K562 (cell line): ENCODE data around the gene LPCAT3. TPM values are rescaled to one million over a fixed set of nuclear protein-coding genes. Genes with fewer than 3 reads are reported as not detected.

Experiments used
- CREB5 ChIP-seq: fragments of 250-450 bp; sonication (Bioruptor Pico); IDR thresholded peaks from 2 replicates; pipeline ENCODE4 v1.5.0; 2020; ENCODE audit warnings: mild to moderate bottlenecking
- KLF16 ChIP-seq: IDR thresholded peaks from 2 replicates; pipeline ENCODE4 v1.6.1; 2016; ENCODE audit warnings: antibody characterized with exemption
- L3MBTL2 ChIP-seq: fragments of 450-650 bp; IDR thresholded peaks from 2 replicates; pipeline ENCODE4 v1.6.1; 2016; ENCODE audit warnings: mild to moderate bottlenecking, moderate library complexity
- MYC ChIP-seq, 2 experiments: fragments of 250-450 bp in 1 of 2; sonication (Bioruptor Pico) in 1 of 2; IDR thresholded peaks; 2 replicates each; pipeline versions ENCODE4 v1.5.1 to v1.6.1; 2012 to 2021; ENCODE audit warnings: low read depth in 2 of 2, borderline replicate concordance in 1 of 2, improper control_type of control experiment in 1 of 2, low read length in 1 of 2, mild to moderate bottlenecking in 1 of 2, moderate library complexity in 1 of 2
- NELFE ChIP-seq: IDR thresholded peaks from 2 replicates; pipeline ENCODE4 v1.6.1; 2011; ENCODE audit warnings: mild to moderate bottlenecking; ENCODE audit not compliant: insufficient read depth, insufficient read length
- NEUROD1 ChIP-seq: fragments of 150-350 bp; IDR thresholded peaks from 2 replicates; pipeline ENCODE4 v1.6.1; 2014; ENCODE audit warnings: borderline replicate concordance, low read length, low read depth; ENCODE audit not compliant: partially characterized antibody
- RBM14 ChIP-seq: fragments of 200-400 bp; formaldehyde crosslinking; IDR thresholded peaks from 2 replicates; pipeline ENCODE4 v1.6.1; 2018; ENCODE audit warnings: low read depth, mild to moderate bottlenecking, low read length, moderate library complexity, borderline replicate concordance; ENCODE audit not compliant: insufficient read depth
- TAF15 ChIP-seq: fragments of 200-400 bp; formaldehyde crosslinking; IDR thresholded peaks from 2 replicates; pipeline ENCODE4 v1.6.1; 2017; ENCODE audit warnings: mild to moderate bottlenecking, low read depth, low read length, moderate library complexity
- TCF7 ChIP-seq: sonication (generic); IDR thresholded peaks from 2 replicates; pipeline ENCODE4 v1.6.1; 2016; ENCODE audit warnings: antibody characterized with exemption, borderline replicate concordance
- ZFX ChIP-seq: sonication (generic); formaldehyde crosslinking; IDR thresholded peaks from 2 replicates; pipeline ENCODE4 v1.8.0; 2022; ENCODE audit warnings: mild to moderate bottlenecking, missing genetic modification reagents, moderate library complexity
- ZMIZ1 ChIP-seq, 2 experiments: fragments of 150-350 bp in 1 of 2; IDR thresholded peaks; 2 replicates each; pipeline ENCODE4 v1.6.1; 2012 to 2016; ENCODE audit warnings: low read depth in 2 of 2, low read length in 2 of 2, mild to moderate bottlenecking in 1 of 2, moderate library complexity in 1 of 2
- ZNF133 ChIP-seq: fragments of 250-450 bp; sonication (Bioruptor Pico); IDR thresholded peaks from 2 replicates; pipeline ENCODE4 v1.4.0; 2020; ENCODE audit warnings: mild to moderate bottlenecking
- ZNF431 ChIP-seq: sonication (generic); formaldehyde crosslinking; IDR thresholded peaks from 2 replicates; pipeline ENCODE4 v1.8.0; 2022; ENCODE audit warnings: mild to moderate bottlenecking, missing genetic modification reagents
- ZNF785 ChIP-seq: fragments of 250-450 bp; sonication (Bioruptor Pico); IDR thresholded peaks from 2 replicates; pipeline ENCODE4 v1.4.0; 2020; ENCODE audit warnings: mild to moderate bottlenecking
- polyA plus RNA-seq, 8 experiments: library from polyadenylated mRNA; depleted of rRNA in 4 of 8; stranded (reverse) in 5 of 8; unstranded in 3 of 8; fragments of >200 nt; fragmentation: Nextera tagmentation in 2 of 8; fragmentation: Illumina TruSeq in 1 of 8; extraction: Ambion mirVana in 2 of 8; extraction: Trizol in 1 of 8; gene quantifications; 2 replicates each; pipeline versions ENCODE4 v1.2.1 to v1.2.3, GENCODE V29; 2011 to 2014; ENCODE audit warnings: inconsistent platforms in 1 of 8, missing spikeins in 1 of 8
- total RNA-seq, 7 experiments: library from RNA; depleted of rRNA in 6 of 7; stranded (reverse); fragments of >200 nt in 6 of 7; fragmentation: Illumina TruSeq in 2 of 7; extraction: Trizol in 2 of 7; gene quantifications; 2 replicates each; pipeline versions ENCODE4 v1.2.1 to v1.2.3, GENCODE V29; 2011 to 2021; ENCODE audit warnings: low replicate concordance in 1 of 7
- TF ChIP-seq, protein P1 (sequence below): fragments of 450-650 bp; IDR thresholded peaks from 2 replicates; pipeline ENCODE4 v1.6.1; 2018; ENCODE audit not compliant: partially characterized antibody
- TF ChIP-seq, protein P2 (sequence below): fragments of 450-650 bp; formaldehyde crosslinking; IDR thresholded peaks from 2 replicates; pipeline ENCODE4 v1.4.0; 2020; ENCODE audit warnings: mild to moderate bottlenecking, moderate library complexity

Gene LPCAT3
- total and polyA plus RNA-seq, 9 of the 15 experiments (the other 6 are each of a cell fraction or from before 2014, with no cell fraction given): 4.9 to 52.5 (median 25.3) TPM

DNA sequence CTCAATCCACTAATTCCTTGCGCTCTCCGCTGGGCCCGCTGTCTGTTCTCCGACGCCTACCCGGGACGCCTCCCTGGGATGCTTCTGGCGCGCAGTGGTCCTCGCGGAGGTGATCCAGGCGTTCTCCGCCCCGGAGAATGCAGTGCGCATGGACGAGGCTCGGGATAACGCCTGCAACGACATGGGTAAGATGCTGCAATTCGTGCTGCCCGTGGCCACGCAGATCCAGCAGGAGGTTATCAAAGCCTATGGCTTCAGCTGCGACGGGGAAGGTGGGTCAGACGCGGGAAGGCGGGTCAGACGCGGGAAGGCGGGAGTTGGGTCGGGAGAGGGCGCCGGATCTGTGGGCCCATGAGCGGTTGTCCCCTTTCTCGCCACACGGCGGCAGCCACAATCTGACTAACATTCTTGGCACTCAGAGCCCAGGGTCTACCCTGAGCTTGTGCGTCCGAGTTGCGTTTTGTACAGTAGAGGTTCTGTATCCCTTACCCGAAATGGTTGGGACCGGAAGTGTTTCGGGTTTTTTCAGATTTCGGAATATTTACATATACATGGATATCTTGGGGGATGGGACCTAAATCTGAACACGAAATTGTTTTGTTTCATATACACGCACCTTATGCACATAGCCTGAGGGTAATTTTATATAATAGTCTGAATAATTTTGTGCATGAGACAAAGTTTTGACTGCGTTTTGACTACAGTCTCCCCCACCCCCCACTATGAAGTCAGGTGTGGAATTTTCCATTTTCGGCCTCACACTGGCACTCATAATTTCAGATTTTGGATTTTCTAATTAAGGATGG, 73.7 kb downstream of the LPCAT3 start (continued):
- TF ChIP-seq ZNF431: peak; percentile 30; the same call in 1 of the 2 replicates
- no peak for TF ChIP-seq NEUROD1
- peak; percentile 67 for TF ChIP-seq NELFE
- no peak for TF ChIP-seq ZMIZ1 (IDR thresholded peaks at IDR 0.05; ENCODE audit: low read depth in 2 of 2, low read length in 2 of 2)
- 0 out of 2 replicates have a peak, but pooled peaks have one; percentile 24 for TF ChIP-seq KLF16
- TF ChIP-seq CREB5 (CRISPR knock-in tag): no peak
- TF ChIP-seq TCF7: no peak
- TF ChIP-seq ZNF133 (CRISPR knock-in tag): no peak
- TF ChIP-seq ZNF785 (CRISPR knock-in tag): no peak
- peak; percentile 44; the same call in 1 of the 2 replicates for TF ChIP-seq ZFX (CRISPR knock-in tag)
- TF ChIP-seq TAF15: peak; percentile 96
- 0 out of 2 replicates have a peak, but pooled peaks have one; percentile 29 for TF ChIP-seq MYC (IDR thresholded peaks at IDR 0.05; ENCODE audit: low read depth, low read length)
- no peak for TF ChIP-seq MYC (CRISPR knock-in tag; IDR thresholded peaks at IDR 0.05; ENCODE audit: borderline replicate concordance, low read depth)
- TF ChIP-seq, protein P1, sequence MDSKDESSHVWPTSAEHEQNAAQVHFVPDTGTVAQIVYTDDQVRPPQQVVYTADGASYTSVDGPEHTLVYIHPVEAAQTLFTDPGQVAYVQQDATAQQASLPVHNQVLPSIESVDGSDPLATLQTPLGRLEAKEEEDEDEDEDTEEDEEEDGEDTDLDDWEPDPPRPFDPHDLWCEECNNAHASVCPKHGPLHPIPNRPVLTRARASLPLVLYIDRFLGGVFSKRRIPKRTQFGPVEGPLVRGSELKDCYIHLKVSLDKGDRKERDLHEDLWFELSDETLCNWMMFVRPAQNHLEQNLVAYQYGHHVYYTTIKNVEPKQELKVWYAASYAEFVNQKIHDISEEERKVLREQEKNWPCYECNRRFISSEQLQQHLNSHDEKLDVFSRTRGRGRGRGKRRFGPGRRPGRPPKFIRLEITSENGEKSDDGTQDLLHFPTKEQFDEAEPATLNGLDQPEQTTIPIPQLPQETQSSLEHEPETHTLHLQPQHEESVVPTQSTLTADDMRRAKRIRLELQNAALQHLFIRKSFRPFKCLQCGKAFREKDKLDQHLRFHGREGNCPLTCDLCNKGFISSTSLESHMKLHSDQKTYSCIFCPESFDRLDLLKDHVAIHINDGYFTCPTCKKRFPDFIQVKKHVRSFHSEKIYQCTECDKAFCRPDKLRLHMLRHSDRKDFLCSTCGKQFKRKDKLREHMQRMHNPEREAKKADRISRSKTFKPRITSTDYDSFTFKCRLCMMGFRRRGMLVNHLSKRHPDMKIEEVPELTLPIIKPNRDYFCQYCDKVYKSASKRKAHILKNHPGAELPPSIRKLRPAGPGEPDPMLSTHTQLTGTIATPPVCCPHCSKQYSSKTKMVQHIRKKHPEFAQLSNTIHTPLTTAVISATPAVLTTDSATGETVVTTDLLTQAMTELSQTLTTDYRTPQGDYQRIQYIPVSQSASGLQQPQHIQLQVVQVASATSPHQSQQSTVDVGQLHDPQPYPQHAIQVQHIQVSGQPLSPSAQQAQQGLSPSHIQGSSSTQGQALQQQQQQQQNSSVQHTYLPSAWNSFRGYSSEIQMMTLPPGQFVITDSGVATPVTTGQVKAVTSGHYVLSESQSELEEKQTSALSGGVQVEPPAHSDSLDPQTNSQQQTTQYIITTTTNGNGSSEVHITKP: peak; percentile 59
- peak; percentile 75 for TF ChIP-seq L3MBTL2
- TF ChIP-seq, protein P2, sequence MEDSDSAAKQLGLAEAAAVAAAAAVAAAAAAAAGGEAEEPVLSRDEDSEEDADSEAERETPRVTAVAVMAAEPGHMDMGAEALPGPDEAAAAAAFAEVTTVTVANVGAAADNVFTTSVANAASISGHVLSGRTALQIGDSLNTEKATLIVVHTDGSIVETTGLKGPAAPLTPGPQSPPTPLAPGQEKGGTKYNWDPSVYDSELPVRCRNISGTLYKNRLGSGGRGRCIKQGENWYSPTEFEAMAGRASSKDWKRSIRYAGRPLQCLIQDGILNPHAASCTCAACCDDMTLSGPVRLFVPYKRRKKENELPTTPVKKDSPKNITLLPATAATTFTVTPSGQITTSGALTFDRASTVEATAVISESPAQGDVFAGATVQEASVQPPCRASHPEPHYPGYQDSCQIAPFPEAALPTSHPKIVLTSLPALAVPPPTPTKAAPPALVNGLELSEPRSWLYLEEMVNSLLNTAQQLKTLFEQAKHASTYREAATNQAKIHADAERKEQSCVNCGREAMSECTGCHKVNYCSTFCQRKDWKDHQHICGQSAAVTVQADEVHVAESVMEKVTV: peak; percentile 83
- peak; percentile 100 for TF ChIP-seq RBM14
